Activated CD4-positive, CD25-positive, alpha-beta regulatory T cell treated with anti-CD3 and anti-CD28 coated beads, Interleukin-2, amount 50 U/mL, for 16 hours (primary cell): Measurements from ENCODE around the gene SLC35F6.
"Not testable (repeated sequence)": the region's sequence is repeated elsewhere in the genome, so short reads cannot be mapped to it uniquely, and the experiment has no call there.

Experiments used
- DNase-seq: peaks from one replicate; pipeline ENCODE4 v3.0.0-alpha.2; 2020; ENCODE audit warnings: low read depth, low spot score

Gene SLC35F6

GRCh38 chr2:26784570-26785234 is 20.6 kb downstream of the SLC35F6 start:
- DNase-seq: no peak

- DNase-seq: peak; percentile 94
Measured at GRCh38 chr2:26785431-26786206, 21.5 kb downstream of the SLC35F6 start, which contains the start of gene CENPA. Gene CENPA, plus strand, starts transcription at chr2:26786056. Its CDS starts 141 bp downstream, at chr2:26786197.

- no peak for DNase-seq
Measured at GRCh38 chr2:26786207-26787028, 22.3 kb downstream of the SLC35F6 start.

- no peak for DNase-seq
Measured at GRCh38 chr2:26792720-26793119, 28.6 kb downstream of the SLC35F6 start.

GRCh38 chr2:26793518-26793917 is 29.4 kb downstream of the SLC35F6 start:
- no peak for DNase-seq

- DNase-seq: not testable (repeated sequence)
Measured at GRCh38 chr2:26795135-26795534, 31.1 kb downstream of the SLC35F6 start.

- no peak for DNase-seq
Measured at GRCh38 chr2:26801328-26801727, 37.2 kb downstream of the SLC35F6 start.

- DNase-seq: no peak
Measured at GRCh38 chr2:26801796-26802195, 37.7 kb downstream of the SLC35F6 start.

- DNase-seq: no peak
Measured at GRCh38 chr2:26805241-26805676, 41.2 kb downstream of the SLC35F6 start.

- no peak for DNase-seq
Measured at GRCh38 chr2:26807788-26808460, 43.8 kb downstream of the SLC35F6 start.

GRCh38 chr2:26809211-26809610 is 45.1 kb downstream of the SLC35F6 start:
- DNase-seq: no peak

- no peak for DNase-seq
Measured at GRCh38 chr2:26809876-26810577, 45.9 kb downstream of the SLC35F6 start.

GRCh38 chr2:26811261-26811660 is 47.2 kb downstream of the SLC35F6 start:
- no peak for DNase-seq

- no peak for DNase-seq
Measured at GRCh38 chr2:26811791-26812694, 48.0 kb downstream of the SLC35F6 start.

- DNase-seq: no peak
Measured at GRCh38 chr2:26812731-26813130, 48.6 kb downstream of the SLC35F6 start.

GRCh38 chr2:26814072-26814765 is 50.1 kb downstream of the SLC35F6 start:
- DNase-seq: not testable (repeated sequence)

- no peak for DNase-seq
Measured at GRCh38 chr2:26816893-26817292, 52.8 kb downstream of the SLC35F6 start.

GRCh38 chr2:26818255-26818654 is 54.2 kb downstream of the SLC35F6 start:
- DNase-seq: no peak

- no peak for DNase-seq
Measured at GRCh38 chr2:26818972-26819371, 54.9 kb downstream of the SLC35F6 start.
